GM19238 (cell line): Measurements from ENCODE around the gene MADCAM1.

Experiments
- DNase-seq: peaks from one replicate; pipeline ENCODE4 v3.0.0; 2011; ENCODE audit warnings: low spot score; ENCODE audit not compliant: insufficient read length

The MADCAM1 gene

GRCh38 chr19:548886-549830 lies 52.9 kb downstream of the MADCAM1 start:
- DNase-seq, result no peak

GRCh38 chr19:554817-555216 lies 58.5 kb downstream of the MADCAM1 start:
- no peak for DNase-seq
